GM21447 (cell line): ENCODE data around the gene SFSWAP.
"Not testable (repeated sequence)": the region's sequence is repeated elsewhere in the genome, so short reads cannot be mapped to it uniquely, and the experiment has no call there.

ENCODE experiments used
- ATAC-seq: cut with Tn5 transposase; IDR thresholded peaks from one replicate; pipeline ENCODE4 v1.9.1; 2021; ENCODE audit not compliant: unreplicated experiment

SFSWAP gene

DNA sequence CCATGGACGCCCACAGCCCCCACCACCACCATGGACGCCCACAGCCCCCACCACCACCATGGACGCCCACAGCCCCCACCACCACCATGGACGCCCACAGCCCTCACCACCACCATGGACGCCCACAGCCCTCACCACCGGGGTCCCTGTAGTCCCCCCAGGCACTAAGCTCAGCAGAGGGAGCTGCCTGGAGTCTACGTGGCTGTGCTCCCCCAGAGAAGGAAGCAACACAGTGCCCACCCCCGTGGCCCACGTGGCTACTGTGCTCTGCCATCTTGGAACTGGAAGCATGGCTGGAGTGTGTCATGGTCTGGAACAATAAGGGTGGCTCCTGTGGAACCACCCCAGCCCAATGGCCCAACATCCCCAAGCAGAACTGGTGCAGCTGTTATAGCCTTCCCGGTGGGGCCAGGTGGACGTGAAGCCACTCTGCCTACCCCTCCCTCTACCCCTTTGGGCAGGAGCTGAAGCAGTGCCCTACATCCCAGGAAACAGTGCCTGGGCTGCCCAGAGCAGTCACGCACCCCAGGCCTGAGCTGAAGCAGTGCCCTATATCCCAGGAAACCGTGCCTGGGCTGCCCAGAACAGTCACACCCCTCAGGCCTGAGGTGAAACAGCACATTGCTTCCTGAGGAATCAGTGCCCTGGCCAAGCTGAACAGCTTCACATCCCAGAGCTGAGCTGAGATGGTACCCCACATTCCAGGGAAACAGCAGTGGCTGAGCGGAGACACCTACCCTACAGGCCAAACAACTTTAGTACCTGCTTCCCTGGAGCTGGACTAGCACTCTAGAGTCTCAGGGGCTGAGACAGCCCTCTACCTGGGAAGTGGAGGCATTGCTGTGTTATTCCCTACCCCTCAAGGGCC lies 9.0 kb upstream of the SFSWAP start:
- no peak for ATAC-seq

DNA sequence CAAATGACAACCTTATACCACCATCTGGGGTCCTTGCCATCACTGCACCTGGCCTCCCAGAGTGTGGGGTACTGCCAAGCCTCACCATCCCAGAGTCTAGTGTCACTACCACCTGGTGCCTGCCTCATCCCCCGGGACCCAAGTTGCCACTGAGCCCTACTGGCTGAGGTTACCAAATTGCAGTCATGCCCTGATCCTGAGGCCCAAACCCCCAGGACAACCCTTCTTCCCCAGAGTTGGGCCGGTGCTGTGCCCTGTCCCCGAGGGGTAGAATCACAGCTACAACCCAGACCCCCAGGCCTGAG lies 8.4 kb upstream of the SFSWAP start:
- no peak for ATAC-seq

DNA sequence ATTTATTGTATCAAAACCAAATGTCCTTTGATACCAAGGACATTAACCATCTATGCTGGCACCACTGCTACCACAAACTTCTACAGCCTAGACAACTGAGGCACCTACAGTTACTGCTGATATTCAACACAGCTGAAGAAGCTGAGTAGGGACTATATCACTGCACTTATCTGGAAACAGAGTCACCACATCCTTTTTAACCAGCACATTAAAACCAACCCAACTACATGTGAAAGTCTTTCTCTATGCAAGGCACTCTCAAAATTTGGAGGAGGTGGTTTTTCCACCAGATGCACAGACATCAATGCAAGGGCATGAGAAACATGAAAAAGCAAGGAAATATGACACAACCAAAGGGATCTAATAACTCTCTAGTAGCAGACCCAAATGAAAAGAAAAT lies 7.7 kb upstream of the SFSWAP start:
- no peak for ATAC-seq

DNA sequence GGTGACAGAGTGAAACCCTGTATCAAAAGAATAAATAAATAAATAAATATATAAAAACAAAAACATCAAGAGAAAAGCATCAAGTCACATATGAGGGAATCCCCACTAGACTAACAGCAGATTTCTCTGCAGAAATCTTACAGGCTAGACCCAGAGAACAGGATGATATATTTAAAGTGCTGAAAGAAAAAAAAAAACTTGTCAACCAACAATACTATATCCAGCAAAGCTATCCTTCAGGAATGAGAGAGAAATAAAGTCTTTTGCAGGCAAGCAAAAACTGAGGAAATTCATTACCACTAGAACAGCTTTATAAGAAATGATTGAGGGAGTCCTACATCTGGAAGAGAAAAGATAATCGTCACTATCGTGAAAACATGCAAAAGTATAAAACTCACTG lies 6.4 kb upstream of the SFSWAP start:
- ATAC-seq = no peak

DNA sequence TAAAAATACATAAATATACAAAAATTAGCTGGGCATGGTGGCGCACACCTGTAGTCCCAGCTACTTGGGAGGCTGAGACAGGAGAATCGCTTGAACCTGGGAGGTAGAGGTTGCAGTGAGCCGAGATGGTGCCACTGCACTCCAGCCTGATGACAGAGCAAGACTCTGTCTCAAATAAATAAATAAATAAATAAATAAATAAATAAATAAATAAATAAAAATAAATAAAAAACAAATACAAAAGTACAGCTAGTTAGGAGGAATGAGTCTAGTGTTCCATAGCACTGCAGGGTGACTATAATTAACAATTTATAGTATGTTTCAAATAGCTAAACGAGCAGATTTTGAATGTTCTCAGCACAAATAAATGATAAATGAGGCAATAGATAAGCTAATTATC lies 4.2 kb upstream of the SFSWAP start:
- ATAC-seq = not testable (repeated sequence)

DNA sequence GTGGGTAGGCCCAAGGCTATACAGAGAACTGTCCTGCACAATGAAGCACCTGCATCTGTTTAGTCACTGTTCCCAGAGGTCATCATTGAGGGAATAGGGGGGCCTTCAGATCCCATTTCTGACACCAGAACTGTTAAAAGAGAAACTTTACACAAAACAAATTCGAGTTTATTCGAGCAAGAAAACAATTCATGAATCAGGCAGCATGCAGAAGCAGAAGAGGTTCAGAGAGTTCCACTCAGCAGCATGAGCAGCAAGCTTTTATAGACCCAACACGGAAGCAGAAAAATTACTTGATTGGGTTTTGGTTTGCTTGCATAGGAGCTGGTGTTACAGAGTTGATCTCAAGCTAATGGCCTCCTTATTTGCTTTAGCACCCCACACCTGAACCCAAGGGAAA lies 1.7 kb upstream of the SFSWAP start:
- no peak for ATAC-seq

DNA sequence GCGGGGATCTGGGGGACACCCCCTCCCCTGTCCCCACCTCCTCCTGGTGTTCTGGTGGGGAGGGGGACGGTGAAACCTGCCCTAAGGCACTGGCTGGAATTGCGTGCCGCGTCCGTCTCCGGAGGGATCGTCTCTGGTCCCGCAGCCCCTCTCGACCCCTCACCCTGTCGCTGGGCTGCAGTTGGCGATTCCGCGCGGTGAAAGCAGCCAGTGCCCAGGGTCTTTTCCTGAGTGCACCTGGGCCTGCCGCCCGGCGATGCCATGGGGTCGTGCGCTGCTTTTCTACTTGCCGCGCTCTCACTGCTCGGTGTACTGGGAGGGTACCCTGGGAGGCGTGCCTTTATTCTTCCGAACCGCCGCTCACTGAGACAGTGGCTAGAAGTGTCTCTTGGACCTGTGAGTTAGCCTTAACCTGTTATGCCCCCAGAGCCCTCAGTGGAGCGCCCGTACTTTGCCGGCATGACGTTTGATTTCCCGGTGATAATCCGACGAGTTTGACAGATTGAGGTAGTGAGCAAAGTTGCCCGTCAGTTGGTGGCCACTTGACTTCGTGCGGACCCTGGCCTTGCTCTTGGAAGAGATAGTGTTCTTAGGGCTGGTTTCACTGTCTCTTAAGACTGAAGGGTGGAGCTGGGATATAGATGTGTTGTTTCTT lies 788 bp downstream of the SFSWAP start:
- no peak for ATAC-seq

DNA sequence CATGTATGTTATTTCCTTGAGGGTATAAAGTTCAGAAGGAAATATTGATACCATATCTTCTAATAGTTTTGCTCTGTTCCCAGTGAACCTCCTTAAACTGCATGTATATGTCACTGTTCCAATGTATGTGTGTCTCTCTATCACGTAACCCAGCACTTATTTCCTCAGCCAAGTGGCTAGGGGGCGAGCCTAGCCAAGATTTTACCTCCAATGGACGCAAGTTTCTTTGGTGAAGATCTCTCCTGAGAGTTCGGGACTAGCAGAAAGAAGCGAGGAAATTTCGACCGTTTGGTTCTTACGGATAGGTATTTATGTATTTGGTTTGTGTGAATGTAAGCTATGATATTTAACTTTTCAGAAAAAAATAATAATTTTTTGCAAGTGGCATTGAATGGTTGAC lies 2.5 kb downstream of the SFSWAP start:
- ATAC-seq = no peak

DNA sequence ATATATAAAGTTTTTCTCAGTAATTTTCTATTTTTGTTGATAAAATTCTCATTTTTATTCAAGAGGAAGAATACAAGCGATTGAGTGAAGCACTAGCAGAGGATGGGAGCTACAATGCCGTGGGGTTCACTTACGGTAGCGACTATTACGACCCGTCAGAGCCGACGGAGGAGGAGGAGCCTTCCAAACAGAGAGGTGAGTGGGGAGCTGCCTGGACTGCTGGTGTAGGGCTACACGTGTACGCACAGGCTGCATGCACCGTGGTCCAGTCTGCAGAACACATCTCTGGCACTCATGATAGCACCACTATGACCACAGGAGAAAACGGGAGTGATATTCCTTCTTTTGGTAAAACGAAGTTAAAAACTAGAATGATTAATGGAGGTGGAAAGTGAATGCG lies 3.9 kb downstream of the SFSWAP start:
- ATAC-seq = no peak

DNA sequence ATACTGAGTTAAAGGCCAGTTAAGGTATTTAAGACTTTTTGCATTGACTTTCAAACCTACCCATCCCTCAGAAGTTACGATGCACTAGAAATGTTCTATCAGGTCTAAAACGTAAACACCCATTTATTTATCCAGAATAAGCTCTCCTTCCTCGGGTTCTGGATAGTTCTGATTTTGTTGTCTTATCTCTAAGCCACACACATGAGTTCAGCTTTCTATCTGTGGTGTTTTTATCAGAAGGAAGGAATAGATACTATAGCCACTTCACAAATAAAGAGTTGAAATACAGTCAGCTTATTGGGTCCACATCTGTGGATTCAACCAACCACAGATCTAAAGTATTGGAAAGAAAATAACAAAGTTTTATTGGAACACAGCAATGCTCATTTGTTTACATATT lies 5.4 kb downstream of the SFSWAP start:
- ATAC-seq = no peak

DNA sequence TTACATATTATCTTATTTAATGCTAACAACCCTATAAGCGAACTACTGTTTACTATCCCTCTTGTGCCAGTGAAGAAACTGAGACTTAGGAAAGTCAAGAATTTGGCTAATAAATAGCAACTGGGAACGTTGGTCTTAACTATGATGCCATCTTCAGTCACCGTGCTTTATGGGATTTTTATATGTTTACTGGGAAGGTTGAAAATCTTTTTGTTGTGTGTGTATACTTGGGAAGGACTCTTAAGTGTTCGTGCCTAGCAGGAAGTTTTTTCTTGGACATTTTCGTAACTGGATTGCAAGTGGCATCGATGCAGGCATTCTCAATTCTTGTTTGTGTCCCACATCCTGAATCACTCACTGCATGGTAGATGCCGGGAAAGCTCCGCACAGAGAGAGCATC lies 9.4 kb downstream of the SFSWAP start:
- ATAC-seq = no peak

DNA sequence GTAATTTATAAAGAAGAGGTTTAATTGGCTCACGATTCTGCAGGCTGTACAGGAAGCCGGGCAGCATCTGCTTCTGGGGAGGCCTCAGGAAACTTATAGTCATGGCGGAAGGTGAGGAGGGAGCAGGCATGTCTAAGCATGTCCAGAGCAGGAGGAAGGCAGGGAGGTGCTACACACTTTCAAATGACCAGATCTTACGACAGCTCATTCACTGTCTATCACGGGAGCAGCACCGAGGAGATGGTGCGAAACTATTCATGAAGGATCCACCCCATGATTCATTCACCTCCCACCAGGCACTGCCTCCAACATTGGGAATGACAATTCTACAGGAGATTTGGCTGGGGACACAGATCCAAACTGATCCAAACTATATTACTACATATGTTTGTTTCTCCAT lies 10.0 kb downstream of the SFSWAP start:
- ATAC-seq = no peak

DNA sequence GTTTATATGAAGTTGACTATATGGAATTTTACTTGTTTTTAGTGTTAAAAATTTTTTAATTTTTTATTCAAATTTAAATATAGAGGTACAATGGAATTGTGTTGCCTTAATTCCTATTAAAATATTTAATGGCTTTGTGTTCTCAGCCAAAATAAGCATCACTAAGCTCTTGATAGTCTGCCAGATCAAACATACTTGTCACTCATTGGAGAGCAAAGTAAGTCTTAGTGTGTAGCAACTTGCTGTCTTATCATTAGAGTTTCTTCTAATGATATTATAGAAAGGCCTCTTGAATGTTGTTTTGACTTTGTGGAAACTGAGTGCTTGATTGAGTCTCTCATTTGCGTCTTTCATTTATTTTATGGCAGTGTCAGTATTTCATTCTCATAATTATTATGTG lies 10.7 kb downstream of the SFSWAP start:
- ATAC-seq = no peak

DNA sequence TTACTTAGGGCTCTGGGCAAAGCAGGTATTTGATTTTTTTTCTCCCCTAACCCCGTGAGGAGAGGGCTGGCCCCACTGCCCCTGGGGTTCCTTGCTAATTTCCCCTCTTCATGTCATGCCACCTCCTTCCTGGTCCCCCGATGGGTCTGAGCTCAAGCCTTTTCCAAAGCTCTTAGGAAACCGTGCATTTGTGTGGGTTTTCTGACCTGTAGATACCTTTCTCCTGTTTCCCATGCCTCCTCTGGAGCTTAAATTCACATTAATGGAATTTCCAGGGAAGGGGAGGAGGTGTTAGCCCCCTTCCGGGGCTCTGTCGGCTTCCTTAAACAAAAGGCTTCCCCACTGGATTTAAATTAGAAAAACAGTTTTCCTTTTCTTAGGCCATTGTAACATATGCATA lies 12.6 kb downstream of the SFSWAP start:
- ATAC-seq = no peak

DNA sequence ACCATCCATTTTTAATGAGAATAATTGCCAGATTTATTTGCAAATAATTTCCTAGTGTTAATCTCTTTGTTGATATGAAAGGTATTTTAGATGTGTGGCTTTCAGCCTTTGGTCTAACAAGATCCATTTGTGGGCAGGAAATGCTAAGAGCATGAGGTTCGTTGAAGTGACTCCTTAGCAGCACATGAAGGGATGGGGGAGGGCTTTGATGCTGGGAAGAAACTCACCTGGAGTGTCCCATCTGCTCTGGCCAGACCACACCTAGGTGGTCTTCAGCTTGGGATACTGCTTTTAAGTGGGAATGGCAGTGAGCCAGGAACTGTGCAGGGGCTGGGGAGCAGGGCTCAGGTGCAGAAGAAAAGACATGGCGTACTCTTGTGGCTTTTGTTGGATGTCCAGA lies 13.6 kb downstream of the SFSWAP start:
- ATAC-seq = no peak

DNA sequence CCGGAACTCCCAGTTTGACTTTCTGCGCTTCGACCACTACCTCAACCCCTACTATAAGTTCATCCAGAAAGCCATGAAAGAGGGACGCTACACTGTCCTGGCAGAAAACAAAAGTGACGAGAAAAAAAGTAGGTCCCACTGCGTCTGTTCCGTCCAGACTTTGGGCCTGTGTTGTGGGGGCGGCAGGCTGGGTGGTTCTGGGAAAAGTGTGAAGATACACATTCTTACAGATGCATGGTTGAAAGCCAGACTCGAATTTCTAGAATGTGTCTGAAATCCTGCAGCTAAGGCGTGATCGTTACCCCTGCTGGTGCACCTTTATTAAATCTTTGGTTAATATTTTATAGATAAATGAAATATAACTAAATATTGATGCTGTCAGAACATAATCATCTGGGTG lies 14.6 kb downstream of the SFSWAP start:
- no peak for ATAC-seq

DNA sequence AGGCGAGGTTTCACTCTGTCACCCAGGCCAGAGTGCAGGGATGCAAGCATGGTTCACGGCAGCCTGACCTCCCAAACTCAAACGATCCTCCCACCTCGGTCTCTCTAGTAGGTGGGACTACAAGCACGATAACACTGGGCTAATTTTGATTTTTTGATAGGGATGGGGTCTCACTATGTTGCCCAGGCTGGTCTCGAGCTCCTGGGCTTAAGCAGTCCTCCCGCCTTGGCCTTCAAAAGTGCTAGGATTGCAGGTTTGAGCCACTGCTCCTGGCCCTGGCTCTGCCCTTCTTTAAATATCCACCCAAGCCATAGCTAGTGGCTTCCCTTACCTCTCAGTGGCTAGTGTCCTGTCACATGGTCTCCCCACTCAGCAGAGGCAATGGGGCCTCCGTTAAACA lies 17.8 kb downstream of the SFSWAP start:
- ATAC-seq = no peak

DNA sequence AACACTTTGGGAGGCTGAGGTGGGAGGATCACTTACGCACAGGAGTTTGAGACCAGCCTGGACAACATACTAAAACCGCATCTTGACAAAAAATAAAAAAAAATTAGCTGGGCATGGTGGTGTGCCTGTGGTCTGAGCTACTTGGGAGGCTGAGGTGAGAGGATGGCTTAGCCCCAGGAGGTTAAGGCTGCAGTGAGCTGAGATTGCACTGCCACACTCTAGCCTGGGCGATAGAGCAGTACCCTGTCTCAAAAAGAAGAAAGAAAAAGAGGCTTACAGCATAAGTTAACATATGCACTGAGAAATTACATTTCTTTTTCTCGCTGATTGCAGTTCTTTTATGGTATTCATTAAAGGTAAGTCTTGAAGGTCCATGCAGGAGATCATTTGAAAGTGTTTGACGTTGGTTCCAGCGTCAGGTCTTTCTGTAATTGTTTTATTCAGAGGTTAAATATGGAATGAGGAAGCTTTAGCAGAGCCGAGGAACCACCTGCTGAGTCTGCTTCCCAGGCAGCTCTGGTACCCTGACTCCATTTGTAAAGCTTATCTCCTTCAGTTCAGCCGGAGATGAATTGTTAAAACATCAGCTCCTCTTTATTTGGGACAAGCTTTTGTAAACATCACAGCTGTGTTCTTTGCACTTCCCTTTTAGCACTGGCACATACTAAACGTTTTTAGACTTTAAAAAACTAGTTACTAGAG lies 18.5 kb downstream of the SFSWAP start:
- no peak for ATAC-seq

DNA sequence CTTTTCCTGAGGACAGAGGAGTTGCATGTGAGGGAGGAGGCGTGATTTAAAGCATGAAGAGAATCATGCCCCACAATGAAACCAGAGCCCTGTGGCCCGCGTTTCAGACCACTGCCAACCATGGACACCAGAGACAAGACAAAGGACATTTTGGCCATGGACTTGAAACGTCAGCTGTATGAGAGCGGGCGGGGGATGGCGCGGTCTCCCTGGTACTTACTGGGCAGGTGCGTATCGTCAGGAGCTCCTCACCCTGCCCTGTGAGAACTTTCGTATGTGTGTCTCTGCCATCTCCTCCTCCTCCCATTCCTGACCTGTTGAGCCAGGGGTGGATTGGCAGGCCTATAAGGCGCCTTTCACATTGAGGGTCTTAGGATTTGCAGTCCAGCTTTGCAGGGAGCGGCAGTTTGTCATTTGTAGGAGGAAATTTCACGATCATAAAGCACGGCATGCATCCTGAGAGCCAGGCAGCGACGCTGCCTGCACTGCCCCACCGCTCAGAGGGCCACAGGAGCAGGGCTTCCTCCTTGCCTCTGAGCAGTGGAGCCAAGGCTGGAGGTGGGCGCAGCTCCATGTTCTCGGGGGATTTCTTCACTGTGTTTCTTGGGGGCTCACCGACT lies 22.2 kb downstream of the SFSWAP start:
- no peak for ATAC-seq

DNA sequence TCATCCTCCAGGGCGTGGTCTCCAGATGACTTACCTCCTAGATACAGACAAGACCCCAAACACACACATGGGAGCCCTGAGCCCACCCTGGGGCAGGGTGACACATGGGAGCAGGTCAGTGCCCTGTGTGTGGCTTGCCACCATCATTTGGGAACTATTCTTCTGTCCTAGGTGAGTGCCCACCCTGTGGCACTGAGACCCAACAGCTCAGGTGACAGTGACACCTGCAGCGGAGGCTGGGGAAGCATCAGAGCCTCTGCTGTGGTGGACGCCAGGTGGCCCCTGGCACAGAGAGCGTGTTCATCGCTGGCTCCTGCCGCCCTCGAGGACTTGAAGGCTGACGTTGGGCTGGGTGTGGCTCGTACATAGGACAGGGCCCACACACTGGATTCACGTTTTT lies 23.0 kb downstream of the SFSWAP start:
- no peak for ATAC-seq

DNA sequence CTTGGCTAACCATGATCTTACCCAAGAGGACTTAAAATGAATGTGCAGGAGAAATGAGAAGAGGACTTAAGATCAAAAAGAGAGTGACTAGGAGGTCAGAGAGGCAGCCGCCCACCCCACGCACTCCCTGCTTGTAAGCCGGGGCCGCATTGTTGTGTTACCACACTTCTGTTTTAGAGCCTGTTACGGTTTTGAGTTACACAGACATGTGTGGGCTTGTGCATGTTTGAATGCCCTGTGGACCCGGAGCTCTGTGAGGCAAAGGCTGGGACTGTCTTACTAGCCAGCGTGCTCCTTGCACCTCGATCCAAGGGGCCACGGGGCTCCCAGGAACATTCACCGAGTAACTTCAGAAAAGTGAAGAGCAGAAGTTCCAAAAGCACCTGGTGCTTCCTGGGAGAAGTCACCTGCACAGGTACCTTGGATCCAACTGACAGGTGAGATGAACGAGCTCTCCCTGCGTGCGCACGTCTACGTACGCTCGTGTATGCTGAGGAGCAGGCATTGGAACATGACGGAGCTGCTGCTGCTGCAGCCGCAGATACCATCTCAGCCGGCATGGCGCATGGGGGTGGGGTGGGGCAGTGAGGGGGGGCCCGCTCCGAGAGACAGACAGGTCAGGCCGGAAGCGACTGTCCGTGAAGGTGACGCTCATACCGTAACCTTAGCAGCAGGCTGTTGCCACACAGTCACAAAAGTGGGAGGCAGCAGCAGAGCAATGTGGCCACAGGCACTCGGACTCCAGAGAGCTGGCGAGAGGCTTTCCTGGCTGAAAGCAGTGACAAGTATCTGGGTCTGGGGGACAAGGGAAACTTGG lies 23.7 kb downstream of the SFSWAP start:
- no peak for ATAC-seq
